ENCODE results near the gene GATAD2A.
"Not testable (repeated sequence)": the region's sequence is repeated elsewhere in the genome, so short reads cannot be mapped to it uniquely, and the experiment has no call there.

GATAD2A gene

GRCh38 chr19:19447536-19448237 lies 42.2 kb downstream of the GATAD2A start:
- DNase-seq = peak; percentile 17

DNA sequence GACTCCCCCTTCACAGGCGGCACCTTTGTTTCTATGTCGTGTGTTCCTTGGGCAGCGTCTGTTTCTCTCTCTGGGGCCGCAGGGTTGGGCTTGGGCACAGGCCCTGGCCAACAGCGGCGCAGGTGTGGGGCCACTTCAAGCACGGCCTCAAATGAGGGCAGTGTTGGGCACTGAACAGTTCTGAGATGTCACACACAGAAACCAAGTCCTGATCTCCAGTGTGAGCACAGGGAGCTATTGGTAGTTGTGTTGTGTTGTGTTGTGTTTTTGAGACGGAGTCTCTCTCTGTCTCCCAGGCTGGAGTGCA lies 42.7 kb downstream of the GATAD2A start:
- no peak for DNase-seq

GRCh38 chr19:19451429-19452242 lies 46.2 kb downstream of the GATAD2A start:
- DNase-seq = peak; percentile 17

- DNase-seq = no peak
These were observed 47.0 kb downstream of the GATAD2A start for GRCh38 chr19:19452243-19453124.

- no peak for DNase-seq
These were observed 47.6 kb downstream of the GATAD2A start for GRCh38 chr19:19453125-19453454.

GRCh38 chr19:19455166-19455919 lies 49.9 kb downstream of the GATAD2A start:
- not testable (repeated sequence) for DNase-seq

- no peak for DNase-seq
These were observed 52.2 kb downstream of the GATAD2A start for GRCh38 chr19:19457671-19458070.

GRCh38 chr19:19458110-19458816 lies 52.8 kb downstream of the GATAD2A start:
- no peak for DNase-seq

DNA sequence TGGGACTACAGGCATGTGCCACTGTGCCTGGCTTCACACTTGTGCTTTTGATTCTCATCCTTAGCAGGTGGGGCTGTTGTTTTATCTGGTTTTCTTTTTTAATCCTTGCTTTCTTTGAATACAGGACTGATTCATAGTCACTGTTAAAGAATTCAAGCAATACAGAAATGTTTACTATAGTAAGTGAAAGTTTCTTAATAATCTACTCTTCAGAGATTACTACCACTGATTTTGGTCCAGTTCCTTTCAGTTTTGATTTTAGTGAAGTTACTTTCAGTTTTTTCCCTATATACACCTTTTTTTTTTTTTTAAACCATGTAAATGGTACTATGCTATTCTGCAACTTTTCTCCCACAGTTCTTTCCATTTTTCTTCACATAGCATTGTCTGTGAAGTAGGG lies 53.6 kb downstream of the GATAD2A start:
- no peak for DNase-seq

- DNase-seq = peak; percentile 75
These were observed 54.3 kb downstream of the GATAD2A start for GRCh38 chr19:19459707-19460251.

DNA sequence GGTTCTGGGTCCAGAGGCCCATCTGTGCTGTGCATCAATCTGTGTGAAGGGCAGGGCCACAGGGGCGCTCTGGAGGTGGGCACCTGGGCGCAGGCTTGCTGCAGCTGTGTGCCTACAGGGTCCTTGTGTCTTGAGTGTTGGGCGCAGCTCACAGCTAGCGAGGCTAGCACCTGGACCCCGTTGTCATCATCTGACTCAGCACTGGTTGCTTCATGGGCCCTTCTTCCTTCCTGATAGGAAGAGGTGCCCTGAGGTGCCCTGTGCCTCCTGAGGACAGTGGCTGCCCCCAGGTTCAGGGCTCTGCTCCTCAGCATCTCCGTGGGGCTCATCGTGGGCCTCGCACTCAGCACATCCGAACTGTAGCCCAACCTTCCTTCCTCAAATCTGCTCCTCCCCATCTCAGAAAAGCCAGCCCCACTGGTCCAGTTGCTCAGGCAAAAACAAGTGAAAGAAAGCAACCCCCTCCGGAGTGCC lies 54.8 kb downstream of the GATAD2A start:
- DNase-seq = no peak

- DNase-seq = peak; percentile 61
These were observed 55.3 kb downstream of the GATAD2A start for GRCh38 chr19:19460761-19461265.

GRCh38 chr19:19461306-19461670 lies 55.8 kb downstream of the GATAD2A start:
- no peak for DNase-seq

GRCh38 chr19:19461671-19462622 lies 56.5 kb downstream of the GATAD2A start:
- DNase-seq = peak; percentile 46

DNA sequence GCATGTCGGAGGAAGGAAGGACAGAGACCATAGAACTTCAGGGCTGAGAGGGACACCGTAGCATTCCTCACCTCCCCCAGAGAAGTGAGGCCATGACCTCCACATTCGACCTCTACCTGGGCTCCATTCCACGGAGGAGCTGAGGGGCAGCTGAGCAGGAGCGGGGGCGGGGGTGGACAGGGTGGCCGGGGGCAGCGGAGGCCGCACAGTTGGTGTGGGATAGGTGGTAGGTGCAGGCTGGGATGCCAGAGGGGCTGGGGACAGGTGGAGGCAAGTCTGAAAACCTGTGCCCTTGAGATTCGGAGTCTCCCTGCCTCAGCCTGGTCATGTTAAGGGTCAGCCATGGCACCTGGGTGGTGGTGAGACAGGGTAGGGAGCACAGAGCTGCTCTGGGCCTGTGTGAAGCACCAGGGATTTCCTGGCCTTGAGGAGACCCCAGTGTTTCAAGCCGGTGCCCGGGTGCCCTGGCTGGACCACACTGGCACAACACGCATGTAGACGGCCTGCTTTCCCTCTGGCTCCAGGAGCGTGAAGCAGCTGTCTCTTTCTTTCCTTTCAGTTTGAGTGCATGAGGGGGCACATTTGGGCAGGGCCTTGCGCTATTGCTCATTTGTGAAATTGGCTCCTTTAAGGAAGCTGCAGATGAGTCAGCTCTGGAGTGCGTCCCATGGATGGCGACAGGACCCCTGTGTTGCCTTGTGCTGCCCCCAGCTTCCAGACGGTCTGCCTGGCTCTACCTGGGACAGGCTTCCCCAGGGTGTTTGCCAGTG lies 58.1 kb downstream of the GATAD2A start:
- no peak for DNase-seq

DNA sequence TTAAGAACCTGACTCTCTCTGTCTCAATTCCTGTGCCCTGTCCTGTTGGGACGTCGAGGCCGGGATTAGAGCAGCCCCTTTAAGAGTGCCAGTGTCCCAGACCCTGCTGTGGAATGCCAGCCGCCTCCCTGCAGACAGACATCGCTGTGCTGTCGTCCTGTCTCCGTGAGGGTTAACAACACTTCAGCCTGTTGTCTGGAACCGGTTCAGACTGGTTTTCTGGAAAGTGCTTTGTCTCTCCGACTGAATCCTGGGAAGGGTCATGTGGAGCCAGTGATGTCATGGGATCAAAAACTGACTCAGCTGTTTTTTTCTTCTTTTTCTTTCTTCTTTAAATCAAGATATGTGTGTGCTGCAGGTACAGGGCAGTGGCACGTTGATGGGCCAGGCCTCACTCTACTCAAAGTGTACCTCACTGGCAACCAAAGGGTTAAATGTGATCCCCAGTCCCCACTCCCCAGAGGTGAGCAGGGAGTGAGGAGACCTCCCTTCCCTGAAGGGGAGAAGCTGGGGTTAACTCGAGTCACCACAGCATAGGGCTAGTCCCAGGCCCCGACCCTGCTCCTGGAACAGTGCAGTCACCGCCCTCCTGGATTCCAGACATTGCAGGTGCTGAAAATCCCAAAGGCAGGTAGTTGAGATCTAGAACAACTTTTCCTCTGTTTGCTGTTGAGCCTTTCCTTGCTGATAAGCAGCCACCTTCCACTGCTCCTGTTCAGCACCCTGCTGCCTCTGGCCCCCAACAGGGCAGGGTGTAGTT lies 59.0 kb downstream of the GATAD2A start:
- no peak for DNase-seq

DNA sequence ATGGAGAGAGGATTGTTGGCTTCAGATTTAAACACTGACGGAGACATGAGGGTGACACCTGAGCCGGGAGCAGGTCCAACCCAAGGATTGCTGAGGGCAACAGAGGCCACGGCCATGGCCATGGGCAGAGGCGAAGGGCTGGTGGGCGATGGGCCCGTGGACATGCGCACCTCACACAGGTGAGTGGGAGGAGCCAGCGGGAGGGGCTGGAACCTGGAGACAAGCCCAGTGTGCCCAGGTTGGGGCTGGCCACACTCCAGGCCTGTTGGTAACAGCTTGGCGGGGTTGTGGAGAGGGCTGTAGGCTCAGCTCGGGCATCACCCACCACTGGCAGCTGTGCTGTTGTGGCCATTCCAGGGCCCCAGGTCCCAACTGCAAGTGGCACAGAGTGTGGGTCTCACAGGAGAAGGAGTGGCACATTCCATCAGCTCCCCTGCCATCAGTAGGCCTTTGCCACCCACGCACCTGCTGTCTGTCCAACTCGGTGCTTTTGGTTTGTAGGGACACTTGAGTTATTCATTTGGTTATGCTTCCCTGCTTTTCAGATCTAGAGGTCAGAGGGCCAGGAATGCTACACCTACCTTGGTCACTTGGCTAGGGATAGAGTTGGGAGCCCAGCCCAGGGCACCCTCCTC lies 60.1 kb downstream of the GATAD2A start:
- DNase-seq = no peak

DNA sequence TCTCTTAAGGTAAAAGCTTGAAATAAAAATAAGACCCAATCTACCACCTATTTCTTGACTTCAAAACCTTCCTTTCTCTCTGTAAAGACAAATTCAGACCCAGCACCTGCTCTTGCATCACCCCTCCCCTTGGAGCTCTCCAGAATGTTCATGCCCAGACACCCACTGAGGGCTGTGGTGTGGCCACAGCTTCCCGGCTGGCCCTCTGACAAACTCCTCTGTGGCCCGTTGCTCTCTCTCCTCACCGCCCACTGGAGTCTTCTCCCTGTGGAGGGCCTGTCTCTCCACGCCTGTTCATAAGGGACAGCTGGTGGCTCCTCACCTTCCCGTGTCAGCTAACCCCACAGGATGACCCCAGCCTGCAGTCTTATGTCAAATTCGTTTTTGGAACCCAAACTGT lies 60.7 kb downstream of the GATAD2A start:
- DNase-seq = no peak

Measured in CD4-positive, alpha-beta T cell treated with Interferon gamma for 1 hour (primary cell).